ENCODE measurements around the gene CD300E.
"Not testable (repeated sequence)": the region's sequence is repeated elsewhere in the genome, so short reads cannot be mapped to it uniquely, and the experiment has no call there.

The CD300E gene

DNA sequence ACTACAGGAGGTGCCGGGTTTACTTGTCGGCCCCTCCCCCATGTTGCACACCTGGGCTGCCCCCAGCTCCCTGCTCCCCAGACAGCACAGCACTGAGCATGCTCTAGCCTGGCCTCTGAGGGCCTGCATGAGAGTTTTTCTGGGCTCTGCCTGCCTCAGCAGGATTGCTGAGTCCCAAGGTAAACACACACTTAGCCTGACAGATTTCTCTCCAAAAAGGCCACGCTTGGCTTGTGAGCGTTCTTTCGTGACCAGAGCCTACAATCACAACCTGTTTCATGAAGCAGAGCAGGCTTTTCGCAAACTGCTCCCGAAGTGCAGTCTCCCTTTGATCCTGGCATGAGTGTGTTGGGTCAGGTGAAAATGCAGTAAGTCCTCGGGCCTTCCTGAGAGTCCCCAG is 9.8 kb upstream of the CD300E start:
- no peak for DNase-seq

DNA sequence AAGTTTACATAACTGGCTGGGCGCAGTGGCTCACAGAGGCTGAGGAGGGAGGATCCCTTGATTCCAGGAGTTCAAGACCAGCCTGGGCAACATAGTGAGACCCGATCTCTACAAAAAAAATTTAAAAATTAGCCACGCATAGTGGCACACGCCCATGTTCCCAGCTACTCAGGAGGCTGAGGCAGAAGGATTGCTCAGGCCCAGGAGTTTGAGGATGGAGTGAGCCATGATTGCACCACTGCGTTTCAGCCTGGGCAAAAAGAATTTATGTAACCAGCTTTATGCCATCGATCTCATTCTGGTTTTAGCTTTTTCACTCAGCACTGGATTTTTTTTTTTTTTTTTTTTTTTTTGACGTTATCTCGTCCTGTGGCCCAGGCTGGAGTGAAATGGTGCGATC is 9.1 kb upstream of the CD300E start:
- no peak for DNase-seq

DNA sequence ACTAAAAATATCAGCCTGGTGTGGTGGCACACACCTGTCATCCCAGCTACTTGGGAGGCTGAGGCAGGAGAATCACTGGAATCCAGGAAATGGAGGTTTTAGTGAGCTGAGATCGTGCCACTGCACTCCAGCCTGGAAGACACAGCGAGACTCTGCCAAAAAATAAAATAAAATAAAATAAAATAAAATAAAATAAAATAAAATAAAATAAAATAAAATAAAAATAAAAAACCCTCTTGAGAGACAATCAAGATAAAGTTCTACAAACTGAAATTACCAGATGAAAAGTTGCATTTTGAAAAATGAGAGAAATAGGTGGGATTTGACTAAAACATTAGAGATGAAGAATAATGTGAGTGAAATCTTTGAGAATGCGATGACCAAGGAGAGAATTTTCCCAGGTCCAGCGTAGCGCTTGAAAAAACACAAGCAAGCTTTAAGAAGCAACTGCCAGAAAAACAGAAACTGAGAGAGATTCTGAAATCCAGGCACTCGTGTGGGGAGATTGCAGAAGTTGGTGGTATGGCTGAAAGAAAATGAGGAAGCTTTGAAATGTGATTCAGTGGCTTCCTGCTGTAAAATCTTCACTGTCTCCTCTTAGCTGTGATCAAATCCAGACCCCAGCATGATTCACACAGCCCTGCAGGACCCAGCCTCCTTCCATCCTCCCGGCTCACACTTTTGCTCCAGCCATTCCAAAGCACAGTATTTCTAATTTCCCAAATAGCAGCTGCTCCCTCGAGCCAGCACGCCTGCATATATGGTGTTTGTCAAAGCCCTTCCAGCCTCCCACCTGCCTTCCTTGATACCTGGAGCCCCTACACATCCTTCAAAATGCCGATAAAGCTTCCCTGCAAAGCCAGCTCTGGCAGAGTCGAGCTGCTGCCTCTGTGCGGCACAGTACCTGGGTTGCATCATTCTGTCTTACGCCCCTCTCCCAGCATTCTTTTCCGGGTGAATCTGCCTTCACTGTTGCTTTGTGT is 8.2 kb upstream of the CD300E start:
- no peak for DNase-seq

DNA sequence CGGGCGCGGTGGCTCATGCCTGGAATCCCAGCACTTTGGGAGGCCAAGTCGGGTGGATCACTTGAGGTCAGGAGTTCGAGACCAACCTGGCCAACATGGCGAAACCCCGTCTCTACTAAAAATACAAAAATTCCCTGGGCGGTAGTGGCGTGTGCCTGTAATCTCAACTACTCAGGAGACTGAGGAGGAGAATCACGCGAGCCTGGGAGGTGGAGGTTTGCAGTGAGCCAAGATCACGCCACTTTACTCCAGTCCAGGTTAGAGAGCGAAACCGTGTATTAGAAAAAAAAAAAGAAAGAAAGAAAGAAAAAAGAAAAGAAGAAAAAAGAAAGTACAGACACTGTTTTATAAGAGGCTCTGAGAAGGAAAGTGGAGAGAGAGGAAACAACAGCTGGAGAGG is 6.7 kb upstream of the CD300E start:
- DNase-seq, result not testable (repeated sequence)

DNA sequence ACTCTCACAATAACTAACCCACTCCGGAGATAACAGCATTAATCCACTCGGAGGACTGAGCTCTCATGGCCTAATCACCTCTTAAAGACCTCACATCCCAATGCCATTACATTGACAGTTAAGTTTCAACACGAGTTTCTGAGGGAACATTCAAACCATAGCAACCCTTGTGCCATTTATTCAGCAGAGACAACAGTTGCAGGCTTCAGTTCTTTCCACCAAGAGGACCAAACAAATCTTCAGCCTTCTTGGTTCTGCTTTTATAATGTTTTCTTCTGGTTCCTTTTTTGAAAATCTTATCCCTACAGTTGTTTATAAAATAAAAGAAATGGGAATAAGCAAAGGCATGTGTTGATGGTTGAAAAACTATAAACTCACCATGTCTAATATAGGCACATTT is 2.1 kb upstream of the CD300E start:
- DNase-seq, result no peak

DNA sequence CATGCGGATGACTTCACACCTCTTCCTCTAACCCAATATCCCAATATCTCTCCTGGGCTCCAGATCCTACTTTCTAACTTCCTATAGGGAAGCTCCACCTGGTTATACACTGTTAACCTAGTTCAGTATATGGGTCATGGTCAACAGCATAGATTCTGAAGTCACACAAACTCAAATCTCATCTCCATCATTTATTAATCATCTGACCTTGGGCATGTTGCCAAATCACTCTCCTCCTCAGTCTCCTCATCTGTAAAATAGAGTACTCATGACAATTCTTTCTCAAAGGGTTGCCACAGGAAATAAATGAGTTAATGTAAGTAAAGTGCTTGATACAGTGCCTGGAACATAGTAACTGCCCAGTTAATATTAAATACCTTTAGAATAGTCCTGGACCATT is 593 bp upstream of the CD300E start:
- DNase-seq, result no peak

DNA sequence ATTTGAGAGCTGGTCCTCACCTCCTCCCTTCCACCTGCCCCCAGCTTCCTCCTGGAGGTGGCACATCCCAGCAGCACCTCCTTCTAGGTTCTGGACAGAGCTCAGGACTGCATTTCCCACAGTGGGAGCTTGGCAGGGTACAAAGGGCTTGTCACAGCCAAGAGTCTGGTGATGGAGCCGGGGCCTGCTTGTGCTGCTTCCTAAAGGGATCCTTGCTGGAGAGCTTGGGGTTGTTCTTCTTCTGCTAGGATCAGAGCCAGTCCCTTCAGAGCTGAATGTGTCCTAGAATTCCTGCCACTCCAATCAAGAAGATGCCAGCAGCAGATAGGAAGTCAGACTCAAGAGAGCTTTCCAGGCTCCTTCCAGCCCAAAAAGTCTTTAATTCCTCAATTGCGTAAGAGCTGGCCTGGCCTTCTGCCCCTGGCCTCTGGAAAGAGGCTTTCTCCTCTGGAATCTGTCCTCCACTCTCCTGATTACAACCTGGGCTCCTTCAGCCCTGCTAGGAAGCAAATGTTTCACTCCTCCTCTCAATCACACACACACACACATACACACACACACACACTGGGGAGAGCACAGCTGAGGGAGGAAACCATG is 4.4 kb downstream of the CD300E start:
- DNase-seq, result no peak

DNA sequence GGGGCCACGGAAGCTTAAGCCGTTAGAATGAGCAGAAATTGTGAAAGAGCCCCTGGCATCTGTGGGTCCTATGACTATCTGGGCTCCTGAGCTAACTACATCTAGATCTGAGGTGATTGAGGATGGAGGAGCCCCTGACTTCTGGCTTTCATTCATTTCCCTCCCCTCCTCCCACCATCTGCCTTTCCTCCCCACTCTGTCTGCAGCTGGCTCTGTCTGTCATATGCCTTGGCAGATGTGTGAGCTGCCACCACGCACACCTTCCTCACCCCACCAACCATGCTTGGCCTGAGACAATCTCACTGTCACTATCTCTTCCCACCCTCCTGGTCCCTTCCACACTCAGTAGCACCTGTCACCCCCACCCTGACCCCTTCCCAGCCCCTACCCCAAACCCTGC is 5.1 kb downstream of the CD300E start:
- no peak for DNase-seq

DNA sequence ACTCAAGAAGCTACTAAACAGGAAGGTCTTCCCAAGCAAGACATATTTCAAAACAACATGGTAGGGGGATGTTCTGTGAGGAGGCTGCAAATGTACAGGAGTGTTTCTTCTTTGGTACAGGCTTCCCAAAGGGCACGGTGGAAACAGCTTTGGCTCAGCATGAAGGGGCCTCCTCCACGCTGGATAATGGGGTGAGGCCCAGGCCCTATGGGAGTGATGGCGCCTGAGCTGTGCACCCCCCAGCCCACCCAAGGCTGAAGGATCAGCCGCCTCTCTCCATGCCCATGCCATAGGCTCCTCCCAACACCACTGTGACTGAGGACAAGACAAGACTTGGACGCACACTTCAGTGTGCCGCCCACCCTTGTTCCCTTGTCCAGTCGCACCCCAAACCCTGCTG is 6.8 kb downstream of the CD300E start:
- no peak for DNase-seq

DNA sequence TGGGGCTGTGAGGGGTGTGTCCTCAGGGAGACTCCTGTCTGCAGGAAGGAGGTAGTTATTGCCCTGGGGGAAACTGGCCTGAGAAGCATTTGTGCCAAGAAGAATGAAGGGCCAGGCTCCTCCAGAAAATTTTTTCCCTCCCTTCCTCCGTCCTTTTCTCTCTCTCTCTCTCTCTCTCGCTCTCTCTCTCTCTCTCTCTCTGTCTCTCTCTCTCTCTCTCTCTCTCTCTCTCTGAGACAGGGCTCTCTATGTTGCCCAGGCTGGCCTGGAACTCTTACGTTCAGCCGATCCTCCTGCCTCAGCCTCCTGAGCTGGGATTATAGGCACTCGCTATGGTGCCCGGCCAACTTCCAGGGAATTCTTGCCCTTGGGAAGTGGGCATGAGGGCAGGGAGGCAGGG is 11.5 kb downstream of the CD300E start:
- DNase-seq, result no peak

DNA sequence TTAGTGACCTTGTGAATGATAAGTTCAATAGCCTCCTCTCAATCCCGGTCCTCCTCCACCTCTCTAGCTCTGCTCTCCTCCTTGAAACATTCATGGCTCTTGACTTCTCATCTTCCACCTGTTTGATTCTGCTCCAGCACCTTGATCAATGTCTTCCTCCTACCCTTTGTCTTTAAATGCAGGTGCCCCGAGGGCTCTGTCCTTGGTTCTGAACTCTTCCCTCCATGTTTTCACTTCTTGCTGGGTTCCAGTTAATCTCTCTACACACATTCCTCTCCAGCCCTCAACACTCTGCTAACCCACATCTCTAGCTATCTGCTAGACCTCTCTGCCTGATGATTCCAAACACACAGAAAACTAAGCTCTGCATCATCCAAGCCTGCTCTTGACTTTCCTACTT is 13.4 kb downstream of the CD300E start:
- DNase-seq, result no peak

DNA sequence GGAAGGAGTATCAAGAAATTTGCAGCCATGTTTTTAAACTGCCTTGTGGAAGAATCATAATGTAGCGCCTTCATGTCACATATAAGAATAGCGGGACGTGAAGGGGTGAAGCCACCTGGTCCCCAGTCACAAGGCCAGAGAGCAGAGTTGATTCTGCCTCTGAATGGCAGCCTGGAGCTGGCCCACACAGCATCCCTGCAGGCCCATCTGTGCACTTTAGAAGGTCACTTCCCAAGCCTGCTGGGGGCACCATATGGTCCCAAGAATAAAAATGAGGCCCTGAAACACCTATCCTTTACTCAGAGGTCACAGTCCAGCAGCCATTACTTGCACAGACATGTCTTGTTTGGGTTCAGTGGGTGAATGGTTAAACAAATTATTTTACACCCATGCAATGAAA is 15.0 kb downstream of the CD300E start:
- DNase-seq, result no peak

DNA sequence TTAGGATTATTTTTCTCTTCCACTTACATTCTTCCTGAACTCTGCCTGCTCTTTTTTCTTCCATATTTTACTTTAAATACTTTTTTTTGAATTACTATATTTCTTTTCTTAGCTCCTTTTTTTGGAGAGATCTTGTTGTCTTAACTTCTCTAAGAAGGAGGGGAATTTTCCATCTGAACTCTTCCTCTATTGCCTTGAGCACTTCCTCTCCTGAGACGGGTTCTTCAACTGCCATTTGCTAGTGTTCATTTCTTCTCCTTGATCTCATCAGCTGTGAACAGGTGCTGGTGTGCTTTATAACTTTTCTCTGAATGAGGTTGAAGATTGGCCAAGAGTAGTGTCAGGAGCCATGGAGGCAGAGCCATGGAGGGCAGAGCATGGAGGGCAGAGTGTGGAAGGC is 16.3 kb downstream of the CD300E start:
- no peak for DNase-seq

DNA sequence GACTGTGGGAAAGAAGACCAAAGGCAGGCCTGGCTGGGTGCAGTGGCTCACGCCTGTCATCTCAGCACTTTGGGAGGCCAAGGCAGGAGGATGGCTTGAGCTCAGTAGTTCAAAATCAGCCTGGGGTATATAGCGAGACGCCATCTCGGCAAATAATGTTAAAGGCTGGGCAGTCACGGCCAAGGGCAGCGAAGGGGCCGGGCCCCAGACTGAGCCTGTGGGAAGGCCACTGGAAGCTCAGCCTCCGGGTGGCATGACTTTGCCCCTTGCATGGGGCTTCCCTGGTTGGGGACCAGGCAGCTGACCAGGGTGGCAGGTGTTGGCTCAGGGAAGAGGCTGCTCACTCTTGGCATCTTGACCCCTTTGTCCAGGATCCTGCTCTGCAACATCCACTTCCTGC is 17.5 kb downstream of the CD300E start:
- no peak for DNase-seq

DNA sequence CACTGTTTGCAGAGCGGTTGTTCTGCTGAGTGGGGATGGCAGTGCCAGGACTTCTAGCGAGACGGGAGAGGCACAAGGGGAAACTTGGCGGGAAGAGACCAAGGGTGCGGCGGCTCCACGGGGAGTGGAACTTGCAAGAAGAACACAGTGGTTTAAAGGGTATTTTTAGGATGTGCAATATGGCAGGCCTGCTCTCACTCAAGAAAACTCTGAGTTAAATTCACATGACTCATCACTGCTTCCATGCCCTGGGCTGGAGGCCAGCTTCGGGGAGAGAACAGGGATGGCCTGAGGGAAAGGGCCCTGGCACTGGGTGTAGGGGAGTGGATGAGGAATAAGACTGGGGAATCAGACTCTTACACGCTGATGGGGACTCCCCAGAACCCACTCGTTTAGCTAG is 18.2 kb downstream of the CD300E start:
- DNase-seq, result no peak

DNA sequence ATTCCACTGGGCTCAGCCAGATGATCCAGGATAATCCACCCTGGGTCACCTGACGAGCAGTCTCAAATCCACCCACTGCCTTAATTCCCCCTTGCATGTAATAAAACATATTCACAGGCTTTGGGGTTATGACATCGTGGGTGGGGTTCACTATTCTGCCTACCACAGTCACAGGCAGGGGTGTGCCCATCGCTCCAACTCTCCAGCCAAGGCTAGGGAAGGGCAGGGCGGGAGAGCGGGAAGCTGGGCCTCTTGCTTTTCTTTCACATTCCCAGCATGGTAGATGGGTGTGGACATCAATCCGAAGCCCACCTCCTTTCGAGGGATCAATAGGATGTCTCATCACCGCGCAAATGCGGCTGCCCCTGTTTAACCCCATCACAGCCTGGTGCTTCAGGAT is 18.8 kb downstream of the CD300E start:
- DNase-seq, result no peak

DNA sequence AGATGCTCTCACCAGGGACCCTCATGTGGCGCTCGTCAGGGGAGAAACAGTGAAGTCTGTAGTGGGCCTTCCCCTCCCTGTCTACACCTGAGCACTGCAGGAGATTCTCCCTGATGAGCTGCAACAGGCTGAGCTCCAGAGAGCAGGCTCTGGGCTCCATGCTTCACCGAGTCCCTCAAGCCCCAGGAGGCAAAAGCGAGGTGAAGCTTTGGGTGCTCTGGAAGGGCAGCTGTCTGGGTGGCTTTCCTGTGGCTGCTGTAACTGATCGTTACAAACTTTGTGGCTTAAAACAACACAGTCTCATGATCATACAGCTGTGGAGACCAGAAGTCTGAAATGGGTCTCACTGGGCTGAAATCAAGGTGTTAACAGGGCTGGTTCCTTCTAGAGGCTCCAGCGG is 19.3 kb downstream of the CD300E start:
- no peak for DNase-seq

DNA sequence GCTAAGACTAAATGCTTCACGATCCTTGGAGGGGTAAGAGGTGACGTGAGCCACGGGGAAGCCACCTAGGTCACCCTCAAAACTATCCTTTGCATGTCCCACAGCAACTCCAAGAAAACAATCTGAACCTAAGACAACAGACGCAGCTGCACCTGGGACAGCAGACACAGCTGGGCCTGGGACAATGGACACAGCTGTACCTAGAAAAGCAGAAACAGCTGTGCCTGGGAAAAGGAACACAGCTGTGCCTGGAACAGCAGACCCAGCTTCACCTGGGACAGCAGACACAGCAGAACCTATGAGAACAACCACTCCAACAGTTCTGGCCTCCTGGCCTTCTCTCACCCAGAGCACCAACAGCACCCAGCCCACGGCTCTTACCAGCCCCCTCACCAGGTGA is 19.8 kb downstream of the CD300E start:
- no peak for DNase-seq

DNA sequence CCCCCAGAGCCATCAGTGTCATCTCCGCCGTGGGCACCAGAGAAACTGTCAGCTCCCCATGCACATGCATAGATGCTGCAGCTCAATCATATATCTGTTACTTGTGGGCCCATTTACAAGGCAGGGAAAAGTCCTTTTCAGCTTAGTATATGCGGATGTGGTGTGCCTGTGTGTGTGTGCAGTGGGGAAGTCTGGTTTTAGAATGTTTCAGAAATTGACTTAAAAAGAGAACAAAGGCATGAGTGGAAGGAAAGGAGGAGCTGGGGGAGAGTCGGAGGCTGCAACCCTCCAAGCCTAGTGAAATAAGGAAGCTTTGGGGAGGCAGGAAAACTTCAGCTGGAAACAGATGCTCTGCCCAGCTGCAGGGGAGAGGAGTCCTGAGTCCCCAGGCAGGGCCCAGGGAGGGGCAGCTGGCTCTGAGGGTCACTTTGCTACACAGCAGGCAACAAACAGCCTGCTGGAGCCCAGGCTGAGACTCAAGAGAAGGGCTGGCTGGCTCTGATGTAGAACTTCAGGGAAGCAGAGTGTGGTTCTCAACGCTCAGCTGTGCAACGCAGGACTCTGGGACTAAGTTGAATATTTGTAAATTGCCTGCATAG is 20.4 kb downstream of the CD300E start:
- DNase-seq, result no peak

DNA sequence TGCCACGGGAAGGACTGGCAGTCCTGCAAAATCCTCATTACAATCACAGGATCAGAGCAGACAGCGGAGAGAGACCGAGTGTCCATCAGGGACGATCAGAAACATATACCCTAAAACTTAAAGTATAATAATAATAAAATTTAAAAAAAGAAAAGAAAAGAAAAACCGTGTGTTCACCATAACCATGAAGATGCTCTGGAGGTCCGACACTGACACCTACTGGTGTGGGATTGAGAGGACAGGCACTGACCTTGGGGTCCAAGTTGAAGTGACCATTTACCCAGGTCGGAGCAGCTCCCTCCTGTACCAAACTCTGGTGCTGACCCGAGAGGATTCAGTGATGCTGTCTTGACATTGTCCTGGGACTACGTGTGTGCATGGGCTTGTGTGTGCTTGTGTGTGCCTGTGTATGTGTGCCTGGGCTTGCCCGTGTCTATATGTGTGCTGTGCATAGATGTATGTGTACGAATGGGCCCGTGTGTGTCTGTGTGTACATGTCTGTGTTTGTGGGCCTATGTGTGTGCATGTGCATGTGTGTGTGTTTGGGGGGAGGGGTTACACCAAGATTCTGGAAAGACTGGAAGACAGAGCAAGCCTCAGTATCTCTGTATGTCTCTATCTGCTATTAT is 21.5 kb downstream of the CD300E start:
- no peak for DNase-seq

DNA sequence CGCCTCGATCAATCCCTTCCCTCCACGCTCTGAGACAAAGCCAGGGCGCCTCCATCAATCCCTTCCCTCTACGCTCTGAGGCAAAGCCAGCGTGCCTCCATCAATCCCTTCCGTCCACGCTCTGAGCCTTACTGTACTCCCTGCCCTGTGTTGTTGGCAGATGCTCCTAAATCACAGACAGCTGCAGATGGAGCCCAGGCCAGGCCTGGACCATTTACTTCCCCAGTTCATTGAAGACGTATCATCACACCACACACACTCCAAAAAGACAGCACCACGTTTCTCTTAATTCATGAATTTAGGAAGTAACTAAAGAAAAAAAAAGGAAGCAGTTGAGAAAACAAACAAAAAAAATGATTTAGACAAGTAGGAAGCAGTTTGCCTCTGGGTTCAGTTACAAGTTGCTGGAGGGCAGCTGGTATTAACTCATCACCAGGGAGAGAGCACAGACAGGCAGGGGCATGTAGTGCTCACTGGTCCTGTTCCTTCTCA is 24.0 kb downstream of the CD300E start:
- no peak for DNase-seq

DNA sequence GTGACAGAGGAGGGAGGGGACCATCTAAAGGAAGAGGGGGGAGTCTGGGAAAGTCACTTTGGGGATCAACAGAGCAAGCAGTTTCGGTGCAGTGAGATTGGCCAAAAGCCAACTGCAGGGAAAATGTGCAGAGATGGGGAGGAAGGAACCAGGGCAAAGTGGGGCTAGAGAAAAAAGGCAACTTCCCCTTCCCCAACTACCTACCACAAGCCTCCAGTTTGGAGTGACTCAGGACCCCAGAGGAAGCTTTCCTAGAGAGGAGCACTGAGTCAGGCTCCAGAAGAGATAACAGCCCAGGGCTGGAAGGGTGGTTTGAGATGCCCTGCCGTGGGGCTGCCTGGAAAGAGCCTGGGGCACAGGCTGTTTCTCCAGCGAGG is 24.5 kb downstream of the CD300E start:
- DNase-seq, result no peak

DNA sequence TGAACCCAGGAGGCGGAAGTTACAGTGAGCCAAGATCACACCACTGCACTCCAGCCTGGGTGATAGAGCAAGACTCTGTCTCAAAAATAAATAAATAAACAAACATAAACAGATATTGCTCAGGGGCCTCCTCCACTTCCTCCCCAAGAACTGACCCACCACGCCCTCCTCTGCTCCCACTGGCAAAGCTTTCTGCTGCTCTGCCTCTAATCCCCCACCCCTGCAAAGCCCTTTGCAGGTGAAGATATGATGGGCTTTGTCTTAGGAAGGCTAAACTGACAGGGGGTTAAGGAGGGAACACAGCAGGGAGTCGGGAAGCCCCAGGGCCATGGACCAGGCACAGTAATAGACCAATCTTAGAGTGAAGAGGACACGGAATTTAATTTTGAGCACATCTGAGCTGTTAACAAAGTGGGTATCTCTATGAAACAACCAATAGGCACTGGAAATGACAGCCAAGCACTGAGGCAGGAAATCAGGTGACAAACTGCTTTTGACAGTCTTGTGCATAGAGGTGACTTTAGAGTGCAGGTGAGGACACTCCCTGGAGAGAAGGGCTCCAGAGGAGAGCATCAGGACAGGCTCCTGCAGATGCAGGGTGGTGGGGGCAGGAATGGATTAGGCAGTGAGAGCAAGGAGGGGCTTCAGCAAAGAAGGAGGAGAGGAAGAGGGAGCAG is 25.1 kb downstream of the CD300E start:
- DNase-seq, result no peak
